Hematopoietic multipotent progenitor cell treated with erythropoietin and hydrocortisone succinate and interleukin-3 and kit ligand, for 4 days (in vitro differentiated cells): Measurements from ENCODE around the gene LTF.
"Not testable (repeated sequence)": the region's sequence is repeated elsewhere in the genome, so short reads cannot be mapped to it uniquely, and the experiment has no call there.

Source experiments
- DNase-seq: peaks from one replicate; pipeline ENCODE4 v3.0.0-alpha.2; 2015

The LTF gene

GRCh38 chr3:46464326-46465195 lies at the start of gene LTF:
TSS of gene LTF (minus strand) at chr3:46464905. CDS start at chr3:46464867, 38 bp downstream.
- no peak for DNase-seq

- DNase-seq = no peak
Measured at GRCh38 chr3:46512191-46512749, 47.6 kb upstream of the LTF start.

- DNase-seq = no peak
Measured at GRCh38 chr3:46509661-46510187, 45.0 kb upstream of the LTF start.

GRCh38 chr3:46508850-46509591 lies 44.3 kb upstream of the LTF start:
- peak; percentile 76 for DNase-seq

GRCh38 chr3:46506526-46506925 lies 41.8 kb upstream of the LTF start:
- no peak for DNase-seq

- DNase-seq = no peak
Measured at GRCh38 chr3:46505953-46506352, 41.2 kb upstream of the LTF start.

- peak; percentile 49 for DNase-seq
Measured at GRCh38 chr3:46504789-46505188, 40.1 kb upstream of the LTF start.

GRCh38 chr3:46503200-46503874 lies 38.6 kb upstream of the LTF start:
- no peak for DNase-seq

GRCh38 chr3:46501702-46502101 lies 37.0 kb upstream of the LTF start:
- no peak for DNase-seq

GRCh38 chr3:46500656-46501635 lies 36.2 kb upstream of the LTF start:
- DNase-seq = peak; percentile 41

GRCh38 chr3:46498916-46499519 lies 34.3 kb upstream of the LTF start:
- no peak for DNase-seq

GRCh38 chr3:46497556-46498265 lies 33.0 kb upstream of the LTF start, which contains the start of gene RTP3:
TSS of gene RTP3 (plus strand) at chr3:46497976. CDS start at chr3:46498063, 87 bp downstream.
- no peak for DNase-seq

- DNase-seq = peak; percentile 72
Measured at GRCh38 chr3:46496746-46497555, 32.2 kb upstream of the LTF start.

GRCh38 chr3:46495901-46496456 lies 31.3 kb upstream of the LTF start:
- DNase-seq = no peak

- DNase-seq = not testable (repeated sequence)
Measured at GRCh38 chr3:46494491-46494890, 29.8 kb upstream of the LTF start.

GRCh38 chr3:46492890-46493547 lies 28.3 kb upstream of the LTF start:
- no peak for DNase-seq

- DNase-seq = no peak
Measured at GRCh38 chr3:46491089-46492070, 26.7 kb upstream of the LTF start.
